Transverse colon (tissue), 4 donors: ENCODE results near the gene IKZF2. TPM values are rescaled to one million over a fixed set of nuclear protein-coding genes. Genes with fewer than 3 reads are reported as not detected.
A peak's percentile ranks its signal among the peaks of the same experiment; 100 is the strongest.

Experiments used
- DNase-seq: peaks from one replicate; pipeline ENCODE4 v3.0.0-alpha.2; 2019
- H3K27ac ChIP-seq, 4 donors: fragments of 200-600 bp; sonication (generic); 2 replicates each; pipeline ENCODE4 v1.5.1; 2016 to 2018; ENCODE audit warnings: inconsistent platforms in 4 of 4
- H3K27me3 ChIP-seq: fragments of 200-600 bp; sonication (generic); 2 replicates; pipeline ENCODE4 v1.5.1; 2017; ENCODE audit warnings: inconsistent platforms
- H3K36me3 ChIP-seq, 4 donors: fragments of 200-600 bp; sonication (generic); 2 replicates each; pipeline ENCODE4 v1.5.1; 2017 to 2019; ENCODE audit warnings: inconsistent platforms in 4 of 4
- H3K4me1 ChIP-seq, 4 donors: fragments of 200-600 bp; sonication (generic); 2 replicates each; pipeline ENCODE4 v1.5.1; 2017 to 2020; ENCODE audit warnings: inconsistent platforms in 4 of 4
- H3K4me3 ChIP-seq, 4 donors: fragments of 200-600 bp; sonication (generic); 1 replicate in 1 of 4; 2 replicates in 3 of 4; pipeline versions ENCODE4 v1.5.1 to v1.6.1; 2017 to 2019; ENCODE audit warnings: inconsistent platforms in 4 of 4
- H3K9me3 ChIP-seq, 2 donors: fragments of 200-600 bp; sonication (generic); 2 replicates each; pipeline ENCODE4 v1.5.1; 2017 to 2019; ENCODE audit warnings: inconsistent platforms in 2 of 2
- CTCF ChIP-seq, 5 experiments: fragments of 200-600 bp in 3 of 5; fragments of 450-650 bp in 2 of 5; sonication (generic) in 3 of 5; IDR thresholded peaks; 1 replicate in 2 of 5; 2 replicates in 3 of 5; pipeline ENCODE4 v1.5.1; 2016 to 2017; ENCODE audit warnings: antibody characterized with exemption in 5 of 5, inconsistent platforms in 3 of 5, mild to moderate bottlenecking in 2 of 5, moderate library complexity in 1 of 5
- EP300 ChIP-seq: sonication (generic); formaldehyde crosslinking; IDR thresholded peaks from one replicate; pipeline ENCODE4 v1.6.1; 2017; ENCODE audit warnings: antibody characterized with exemption, low read depth
- POLR2A ChIP-seq: fragments of 450-650 bp; IDR thresholded peaks from one replicate; pipeline ENCODE4 v1.6.1; 2016; ENCODE audit warnings: antibody characterized with exemption, mild to moderate bottlenecking, moderate library complexity
- POLR2AphosphoS5 ChIP-seq, 3 donors: sonication (generic); formaldehyde crosslinking; IDR thresholded peaks; one replicate each; pipeline ENCODE4 v1.6.1; 2016; ENCODE audit warnings: antibody characterized with exemption in 3 of 3
- WGBS, 2 donors: methylation state at CpG; one replicate each; pipeline ENCODE4 v1.1.5; 2018; ENCODE audit warnings: low coverage in 1 of 2; 5-methylcytosine and 5-hydroxymethylcytosine counted together
- in situ Hi-C, 4 donors: fragments of 200-750 bp; cut with MboI; loops; one replicate each; pipeline versions ENCODE4 v1.15.0 to v1.15.1; 2017; ENCODE audit warnings: low sequenced_read_pairs in 3 of 4, low pct_ligation_motif_present in 1 of 4, low pct_unique_long_range_greater_than_20kb in 1 of 4
- intact Hi-C: fragments of 100-400 bp; cut with DNase I; formaldehyde crosslinking; loops from one replicate; pipeline ENCODE4 v1.15.1; 2023; ENCODE audit warnings: low total_unique reads
- total RNA-seq, 4 donors: library from RNA; depleted of rRNA; stranded (reverse); fragments of >200 nt; gene quantifications; one replicate each; pipeline ENCODE4 v1.1.0, GENCODE V29; 2016

Gene IKZF2
- total RNA-seq, 4 donors from 2014 or later: 1.8 to 15.6 (median 12.3) TPM

DNA sequence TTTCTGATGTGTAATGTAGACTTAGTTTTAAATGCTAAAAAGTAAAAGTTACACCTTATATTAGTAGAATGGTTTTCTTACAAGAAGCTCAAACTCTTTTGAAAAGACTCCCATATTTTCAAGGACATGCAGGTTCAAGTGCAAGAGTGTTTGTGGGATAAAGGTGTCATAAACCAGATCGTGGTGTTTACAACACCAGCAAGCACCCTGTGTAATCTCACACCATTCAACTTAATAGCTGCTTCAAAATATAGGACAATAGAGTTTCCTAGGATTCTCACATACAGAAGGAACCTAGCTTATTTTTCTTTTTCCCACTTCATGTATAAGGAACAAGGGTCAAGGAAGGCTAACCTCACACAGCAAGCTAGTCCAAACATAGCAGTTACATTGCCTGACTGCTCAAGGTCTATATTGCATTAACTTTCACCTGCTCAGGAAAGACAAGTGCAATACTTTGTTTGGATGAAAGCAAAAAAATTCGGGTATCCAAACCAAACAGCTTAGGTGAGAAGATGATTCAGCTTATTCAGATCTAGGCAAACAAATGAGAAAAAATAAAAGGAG, 172.3 kb downstream of the IKZF2 start:
- 11 to 13% methylated on average over 2 of the region's 2 CpGs for WGBS, 2 donors
- no peaks in the 10 kb centered on the region for H3K36me3 ChIP-seq

GRCh38 chr2:212977152-212977551, 174.3 kb downstream of the IKZF2 start:
- in situ Hi-C loops: no loop called here
- Histone ChIP-seq H3K36me3 (no peaks in the 10 kb centered on the region), H3K9me3 (no peaks in the 10 kb centered on the region), H3K27ac (peak overlapping the region in 1 of 4 donors; percentile 31), H3K4me1 (peaks cover 0 to 37% (median 5%) of the 10 kb centered on the region in 4 donors), H3K27me3 (no peaks in the 10 kb centered on the region), H3K4me3 (no peak overlapping the region)
- no peak for TF ChIP-seq POLR2A
- TF ChIP-seq EP300: no peak
- TF ChIP-seq POLR2AphosphoS5 (IDR thresholded peaks at IDR 0.05): no peak
- no peak for TF ChIP-seq CTCF (IDR thresholded peaks at IDR 0.05)
- intact Hi-C loops: no loop called here
- WGBS, 2 donors: 63 to 90% methylated on average over 2 of the region's 2 CpGs
- no peak for DNase-seq

More for the DNA sequence above, 172.3 kb downstream of the IKZF2 start:
- no peaks in the 10 kb centered on the region for H3K9me3 ChIP-seq
- DNase-seq: no peak
- no peak overlapping the region for H3K4me3 ChIP-seq
- no peak for TF ChIP-seq POLR2AphosphoS5 (IDR thresholded peaks at IDR 0.05)
- TF ChIP-seq POLR2A: no peak
- TF ChIP-seq EP300: no peak
- TF ChIP-seq CTCF (IDR thresholded peaks at IDR 0.05): no peak
- H3K27me3 ChIP-seq: no peaks in the 10 kb centered on the region
- intact Hi-C loops: no loop called here
- peaks cover 0 to 37% (median 5%) of the 10 kb centered on the region in 4 donors for H3K4me1 ChIP-seq
- in situ Hi-C loops: no loop called here
- peak overlapping the region in 1 of 4 donors; percentile 39 for H3K27ac ChIP-seq

DNA sequence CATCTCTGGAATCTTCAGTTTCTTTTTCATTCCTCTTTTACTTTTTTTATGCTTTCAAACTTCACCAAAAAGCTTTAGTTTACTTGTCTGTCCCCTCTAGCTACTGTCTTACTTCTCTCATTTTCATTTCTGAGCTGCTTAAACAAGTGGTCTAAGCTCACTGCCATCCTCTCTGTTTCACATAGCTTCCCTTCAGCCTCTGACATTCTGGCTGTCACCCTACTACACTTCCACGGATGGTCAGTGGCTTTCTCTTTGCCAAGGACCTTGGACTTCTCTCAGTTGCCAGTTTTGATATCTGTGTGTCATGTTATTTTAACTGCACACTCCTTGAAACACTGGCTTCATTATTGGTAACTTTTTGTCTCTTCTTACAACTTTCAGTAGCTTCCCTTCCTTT, 176.1 kb downstream of the IKZF2 start:
- in situ Hi-C loops: no loop called here
- Histone ChIP-seq H3K36me3 (no peaks in the 10 kb centered on the region), H3K27ac (no peak overlapping the region), H3K4me1 (peaks cover 0 to 37% (median 5%) of the 10 kb centered on the region in 4 donors), H3K4me3 (no peak overlapping the region), H3K27me3 (no peaks in the 10 kb centered on the region), H3K9me3 (no peaks in the 10 kb centered on the region)
- 16 to 38% methylated on average over 1 of the region's 1 CpG for WGBS, 2 donors
- TF ChIP-seq CTCF (IDR thresholded peaks at IDR 0.05): no peak
- no peak for TF ChIP-seq POLR2AphosphoS5 (IDR thresholded peaks at IDR 0.05)
- no peak for TF ChIP-seq POLR2A
- no peak for TF ChIP-seq EP300
- DNase-seq: no peak
- intact Hi-C loops: no loop called here

- Histone ChIP-seq H3K4me1 (peaks cover 0 to 30% (median 3%) of the 10 kb centered on the region in 4 donors), H3K27me3 (no peaks in the 10 kb centered on the region), H3K4me3 (no peak overlapping the region), H3K36me3 (no peaks in the 10 kb centered on the region), H3K9me3 (no peaks in the 10 kb centered on the region), H3K27ac (no peak overlapping the region)
- 50 to 90% methylated on average over 2 of the region's 2 CpGs for WGBS, 2 donors
- TF ChIP-seq EP300: no peak
- no peak for TF ChIP-seq CTCF (IDR thresholded peaks at IDR 0.05)
- no peak for TF ChIP-seq POLR2AphosphoS5 (IDR thresholded peaks at IDR 0.05)
- no peak for TF ChIP-seq POLR2A
- in situ Hi-C loops: no loop called here
- no peak for DNase-seq
- intact Hi-C loops: no loop called here
Measured at GRCh38 chr2:212974692-212975091, 176.7 kb downstream of the IKZF2 start.
